ENCODE results near the gene TPPP2.

- TF ChIP-seq, protein P1, sequence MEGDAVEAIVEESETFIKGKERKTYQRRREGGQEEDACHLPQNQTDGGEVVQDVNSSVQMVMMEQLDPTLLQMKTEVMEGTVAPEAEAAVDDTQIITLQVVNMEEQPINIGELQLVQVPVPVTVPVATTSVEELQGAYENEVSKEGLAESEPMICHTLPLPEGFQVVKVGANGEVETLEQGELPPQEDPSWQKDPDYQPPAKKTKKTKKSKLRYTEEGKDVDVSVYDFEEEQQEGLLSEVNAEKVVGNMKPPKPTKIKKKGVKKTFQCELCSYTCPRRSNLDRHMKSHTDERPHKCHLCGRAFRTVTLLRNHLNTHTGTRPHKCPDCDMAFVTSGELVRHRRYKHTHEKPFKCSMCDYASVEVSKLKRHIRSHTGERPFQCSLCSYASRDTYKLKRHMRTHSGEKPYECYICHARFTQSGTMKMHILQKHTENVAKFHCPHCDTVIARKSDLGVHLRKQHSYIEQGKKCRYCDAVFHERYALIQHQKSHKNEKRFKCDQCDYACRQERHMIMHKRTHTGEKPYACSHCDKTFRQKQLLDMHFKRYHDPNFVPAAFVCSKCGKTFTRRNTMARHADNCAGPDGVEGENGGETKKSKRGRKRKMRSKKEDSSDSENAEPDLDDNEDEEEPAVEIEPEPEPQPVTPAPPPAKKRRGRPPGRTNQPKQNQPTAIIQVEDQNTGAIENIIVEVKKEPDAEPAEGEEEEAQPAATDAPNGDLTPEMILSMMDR (IDR thresholded peaks at IDR 0.05), result peak; percentile 41 to 68 (median 58)
- no peak for TF ChIP-seq POLR2AphosphoS5 (IDR thresholded peaks at IDR 0.05)
- TF ChIP-seq POLR2A (IDR thresholded peaks at IDR 0.05), result no peak
- TF ChIP-seq EP300 (IDR thresholded peaks at IDR 0.05), result no peak
Observed at GRCh38 chr14:21068521-21069387, 38.7 kb downstream of the TPPP2 start.
